ENCODE data around the gene IZUMO2.

IZUMO2 gene

GRCh38 chr19:50162988-50163387 lies at the start of gene IZUMO2:
IZUMO2 (minus strand) TSS chr19:50163281; CDS start chr19:50163194, 87 bp downstream.
- DNase-seq: no peak

GRCh38 chr19:50210425-50210824 lies 47.3 kb upstream of the IZUMO2 start:
- DNase-seq: no peak

GRCh38 chr19:50209131-50209530 lies 46.0 kb upstream of the IZUMO2 start:
- no peak for DNase-seq

GRCh38 chr19:50207730-50208129 lies 44.6 kb upstream of the IZUMO2 start:
- DNase-seq: no peak

GRCh38 chr19:50206191-50206590 lies 43.1 kb upstream of the IZUMO2 start:
- DNase-seq: no peak

GRCh38 chr19:50205681-50206138 lies 42.6 kb upstream of the IZUMO2 start:
- peak; percentile 87 for DNase-seq

- DNase-seq: peak; percentile 88
These were observed 42.0 kb upstream of the IZUMO2 start for GRCh38 chr19:50204811-50205675.

- no peak for DNase-seq
These were observed 41.0 kb upstream of the IZUMO2 start for GRCh38 chr19:50204081-50204428.

GRCh38 chr19:50203281-50204080 lies 40.4 kb upstream of the IZUMO2 start, which contains the start of gene MYH14:
MYH14 (plus strand) TSS chr19:50203622; CDS start chr19:50210366, 6,744 bp downstream.
- DNase-seq: peak; percentile 97

GRCh38 chr19:50202962-50203280 lies 39.8 kb upstream of the IZUMO2 start:
- DNase-seq: no peak

- no peak for DNase-seq
These were observed 39.3 kb upstream of the IZUMO2 start for GRCh38 chr19:50202386-50202785.

- DNase-seq: no peak
These were observed 36.1 kb upstream of the IZUMO2 start for GRCh38 chr19:50199259-50199555.

GRCh38 chr19:50198431-50199258 lies 35.6 kb upstream of the IZUMO2 start:
- no peak for DNase-seq

GRCh38 chr19:50197348-50197747 lies 34.3 kb upstream of the IZUMO2 start:
- DNase-seq: no peak

- no peak for DNase-seq
These were observed 33.3 kb upstream of the IZUMO2 start for GRCh38 chr19:50196322-50196932.

GRCh38 chr19:50195224-50195623 lies 32.1 kb upstream of the IZUMO2 start:
- DNase-seq: no peak

GRCh38 chr19:50192463-50193211 lies 29.6 kb upstream of the IZUMO2 start:
- no peak for DNase-seq

GRCh38 chr19:50191216-50191615 lies 28.1 kb upstream of the IZUMO2 start:
- no peak for DNase-seq

- DNase-seq: no peak
These were observed 27.4 kb upstream of the IZUMO2 start for GRCh38 chr19:50190439-50190891.

GRCh38 chr19:50189331-50189730 lies 26.2 kb upstream of the IZUMO2 start:
- DNase-seq: no peak

GRCh38 chr19:50187937-50188336 lies 24.9 kb upstream of the IZUMO2 start:
- no peak for DNase-seq

- DNase-seq: no peak
These were observed 21.1 kb upstream of the IZUMO2 start for GRCh38 chr19:50184196-50184595.

All from NCI-H510A treated with DMSO at 0.1 percent for 48 hours (cell line).